GM19238 (cell line): ENCODE data around the gene RNF149.
"Not testable (repeated sequence)": the region's sequence is repeated elsewhere in the genome, so short reads cannot be mapped to it uniquely, and the experiment has no call there.

Experiments
- DNase-seq: peaks from one replicate; pipeline ENCODE4 v3.0.0; 2011; ENCODE audit warnings: low spot score; ENCODE audit not compliant: insufficient read length

The RNF149 gene

DNA sequence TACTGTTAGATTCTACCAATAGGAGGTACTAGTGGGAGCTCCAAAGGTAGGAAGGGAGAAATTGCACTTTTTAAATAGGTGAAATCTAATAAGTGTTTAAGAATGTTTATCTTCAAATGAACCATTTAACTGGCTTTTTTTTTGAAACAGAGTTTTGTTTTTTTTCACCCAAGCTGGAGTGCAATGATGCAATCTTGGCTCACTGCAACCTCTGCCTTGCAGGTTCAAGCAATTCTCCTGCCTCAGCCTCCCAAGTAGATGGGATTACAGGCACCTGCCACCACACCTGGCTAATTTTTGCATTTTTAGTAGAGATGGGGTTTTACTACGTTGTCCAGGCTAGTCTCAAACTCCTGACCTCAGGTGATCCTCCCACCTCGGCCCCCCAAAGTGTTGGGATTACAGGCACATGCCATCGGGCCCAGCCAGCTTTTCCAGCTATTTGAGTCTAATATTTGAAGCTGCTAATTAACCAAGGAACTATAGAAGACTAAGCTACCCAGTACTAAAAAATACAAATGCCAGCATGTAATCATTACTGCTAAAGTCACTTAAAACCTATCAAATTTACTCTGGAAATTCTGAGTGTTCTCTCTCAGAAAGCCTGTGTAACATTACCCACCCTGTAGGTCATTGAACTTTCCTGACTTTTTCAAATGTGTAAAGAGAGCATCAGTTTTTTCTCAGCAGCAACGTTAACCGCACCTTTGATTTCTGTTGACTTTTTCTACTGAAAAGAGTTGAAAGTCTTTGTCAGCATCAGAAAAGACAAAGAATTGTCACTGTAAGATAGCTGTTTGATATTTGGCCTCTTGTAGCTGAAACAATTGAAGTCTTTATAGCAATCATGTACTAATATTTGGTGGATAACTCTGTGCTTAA lies 24.6 kb upstream of the RNF149 start:
- no peak for DNase-seq

DNA sequence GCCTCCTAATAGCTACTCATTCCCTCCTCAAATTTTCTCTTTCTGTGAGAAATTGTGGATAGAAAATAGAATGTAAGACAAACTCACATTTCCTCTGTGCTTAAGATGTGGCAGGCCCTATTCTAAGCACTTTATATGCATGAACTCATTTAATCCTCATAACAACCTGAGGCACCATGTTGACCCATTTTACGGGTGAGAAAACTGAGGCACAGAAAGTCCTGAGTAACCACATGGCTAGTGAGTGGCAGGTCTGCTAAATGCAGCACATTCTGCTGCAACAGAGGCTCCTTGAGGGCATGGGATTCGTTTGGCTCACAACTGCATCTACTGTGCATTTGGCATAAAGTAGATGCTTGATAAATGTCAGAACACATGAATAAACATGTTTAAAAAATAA lies 22.7 kb upstream of the RNF149 start:
- no peak for DNase-seq

DNA sequence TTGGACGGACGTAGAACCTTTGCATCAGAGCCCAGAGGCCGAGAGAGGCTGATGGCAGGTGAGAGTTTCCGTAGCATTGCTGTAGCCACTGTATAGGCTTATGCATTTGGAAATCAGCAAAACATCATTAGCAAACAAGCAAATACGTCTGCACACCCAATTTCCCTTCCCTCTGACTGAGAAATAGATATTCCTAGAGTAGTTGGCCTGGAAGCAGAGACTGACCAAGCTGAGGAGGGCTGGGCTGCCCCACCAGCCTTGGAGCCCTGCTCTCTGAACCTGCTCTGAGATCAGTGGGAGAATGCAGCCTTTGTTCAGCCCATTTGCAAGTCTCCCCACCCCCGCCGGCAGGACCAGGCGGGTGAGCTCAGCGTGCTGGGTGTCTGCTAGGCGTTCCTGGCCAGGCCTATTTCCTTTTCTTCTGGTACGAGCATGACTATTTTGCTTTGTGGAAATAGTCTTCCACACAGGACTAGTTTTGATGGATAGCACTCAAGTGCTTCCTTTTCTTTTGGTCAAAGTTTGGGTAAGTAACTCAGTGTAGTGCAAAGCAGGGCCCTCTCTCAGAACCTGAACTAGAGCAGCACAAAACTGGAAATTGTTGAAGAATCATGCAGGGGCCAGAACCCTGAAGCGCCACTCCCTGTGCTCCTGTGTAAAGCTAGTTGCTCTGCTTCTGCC lies 21.9 kb upstream of the RNF149 start:
- DNase-seq, result no peak

DNA sequence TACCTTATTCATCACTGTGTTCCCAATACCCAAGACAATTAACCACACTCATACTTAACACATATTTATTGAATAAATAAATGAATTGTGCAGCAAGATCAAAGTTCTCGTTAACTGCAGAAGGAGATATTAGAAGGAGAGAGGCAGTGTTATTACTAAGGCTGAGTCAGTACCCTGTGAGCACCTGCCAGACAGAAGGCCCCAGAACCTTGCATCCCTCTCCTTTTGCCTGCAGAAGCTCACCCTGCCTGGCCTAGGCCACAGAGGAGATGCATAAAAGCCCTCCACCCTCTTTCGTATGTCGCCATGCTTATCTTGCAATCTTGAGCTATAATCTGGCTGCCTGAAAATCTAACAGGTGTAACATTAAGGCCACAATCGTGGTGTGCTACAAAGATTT lies 20.5 kb upstream of the RNF149 start:
- DNase-seq, result no peak

DNA sequence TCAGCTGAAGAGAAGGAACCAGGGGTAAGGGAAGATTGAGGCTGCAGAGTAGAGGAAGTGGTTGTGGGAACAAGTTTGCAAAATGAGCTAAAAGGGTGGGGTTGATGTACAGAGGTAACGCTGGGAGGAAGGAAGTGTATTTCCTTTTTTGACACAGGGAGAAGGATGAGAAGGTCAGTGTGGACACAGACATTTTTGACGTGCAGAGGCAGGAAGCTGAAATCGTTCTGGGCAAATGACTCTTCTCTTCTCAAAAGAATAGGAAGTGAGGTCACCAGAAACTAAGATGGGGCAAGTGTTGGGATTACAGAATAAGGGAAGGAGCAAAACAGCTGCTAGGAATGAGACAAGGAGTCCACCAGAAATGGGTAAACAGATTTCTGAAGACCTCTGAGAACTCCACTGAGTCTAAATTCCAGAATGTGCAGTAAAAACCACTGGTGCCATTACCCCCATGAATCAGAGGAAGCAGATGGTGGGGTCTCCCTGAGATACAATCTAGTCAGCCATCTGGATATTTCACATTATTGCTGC lies 20.0 kb upstream of the RNF149 start:
- no peak for DNase-seq

DNA sequence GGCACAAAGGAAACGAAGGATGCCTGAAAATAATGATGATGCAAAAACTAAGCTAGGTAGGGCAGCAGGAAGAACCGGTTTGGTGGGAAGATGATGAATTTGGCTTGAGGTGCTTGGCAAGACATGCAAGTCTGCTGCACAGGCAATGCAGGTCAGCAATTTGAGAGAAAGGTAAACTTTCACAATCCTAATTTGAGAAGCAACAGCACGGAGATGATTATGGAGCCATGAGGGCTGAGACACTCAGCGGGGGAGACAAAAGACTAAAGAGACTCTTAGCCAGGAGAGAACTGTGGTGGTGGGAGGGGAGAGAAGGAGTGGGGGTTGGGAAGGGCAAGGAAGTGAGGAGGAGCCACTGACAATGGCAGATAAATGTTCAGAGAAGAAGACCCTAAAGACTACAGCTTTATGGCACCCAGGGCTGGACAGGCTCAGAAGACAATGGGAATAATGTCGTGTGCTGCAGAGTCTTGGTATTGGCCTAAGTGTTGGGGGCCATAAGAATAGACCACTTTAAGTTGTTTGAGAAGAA lies 19.4 kb upstream of the RNF149 start:
- no peak for DNase-seq

DNA sequence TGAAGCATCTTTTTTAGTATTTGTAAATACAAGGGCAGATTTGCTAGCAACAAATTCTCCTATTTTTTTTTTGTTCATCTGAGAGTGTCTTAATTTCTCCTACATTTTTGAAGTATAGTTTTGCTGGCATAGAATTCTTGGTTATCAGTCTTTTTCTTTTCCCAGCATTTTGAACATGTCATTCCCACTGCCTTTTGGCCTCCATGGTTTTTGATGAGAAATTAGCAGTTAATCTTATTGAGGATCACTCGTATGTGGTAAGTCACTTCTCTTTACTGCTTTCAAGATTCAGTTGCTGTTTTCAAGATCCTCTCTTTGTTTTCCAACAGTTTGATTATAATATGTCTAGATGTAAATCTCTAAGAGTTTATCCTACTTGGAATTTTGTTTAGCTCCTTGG lies 16.9 kb upstream of the RNF149 start:
- DNase-seq, result no peak

DNA sequence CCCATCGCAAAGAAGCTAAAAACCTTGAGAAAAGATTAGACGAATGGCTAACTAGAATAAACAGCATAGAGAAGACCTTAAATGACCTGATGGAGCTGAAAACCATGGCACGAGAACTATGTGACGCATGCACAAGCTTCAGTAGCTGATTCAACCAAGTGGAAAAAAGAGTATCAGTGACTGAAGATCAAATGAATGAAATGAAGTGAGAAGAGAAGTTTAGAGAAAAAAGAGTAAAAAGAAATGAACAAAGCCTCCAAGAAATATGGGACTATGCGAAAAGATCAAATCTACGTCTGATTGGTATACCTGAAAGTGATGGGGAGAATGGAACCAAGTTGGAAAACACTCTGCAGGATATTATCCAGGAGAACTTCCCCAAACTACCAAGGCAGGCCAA lies 8.1 kb upstream of the RNF149 start:
- DNase-seq, result not testable (repeated sequence)

DNA sequence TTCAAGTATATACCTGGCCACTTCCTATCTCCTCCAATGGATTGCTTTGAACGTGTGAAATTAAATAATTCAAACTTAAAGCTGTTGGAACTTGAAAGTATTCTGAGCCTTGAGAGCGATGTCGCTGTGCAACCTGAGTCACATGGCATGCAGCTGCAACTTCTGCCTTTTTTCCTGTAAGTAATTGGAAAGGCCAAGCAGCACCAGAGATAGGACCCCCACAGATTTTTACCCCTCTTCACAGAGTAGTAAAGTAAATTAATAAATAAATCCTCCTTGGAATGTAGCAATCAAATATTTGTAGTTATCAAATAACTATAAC lies 3.2 kb upstream of the RNF149 start:
- DNase-seq, result no peak

DNA sequence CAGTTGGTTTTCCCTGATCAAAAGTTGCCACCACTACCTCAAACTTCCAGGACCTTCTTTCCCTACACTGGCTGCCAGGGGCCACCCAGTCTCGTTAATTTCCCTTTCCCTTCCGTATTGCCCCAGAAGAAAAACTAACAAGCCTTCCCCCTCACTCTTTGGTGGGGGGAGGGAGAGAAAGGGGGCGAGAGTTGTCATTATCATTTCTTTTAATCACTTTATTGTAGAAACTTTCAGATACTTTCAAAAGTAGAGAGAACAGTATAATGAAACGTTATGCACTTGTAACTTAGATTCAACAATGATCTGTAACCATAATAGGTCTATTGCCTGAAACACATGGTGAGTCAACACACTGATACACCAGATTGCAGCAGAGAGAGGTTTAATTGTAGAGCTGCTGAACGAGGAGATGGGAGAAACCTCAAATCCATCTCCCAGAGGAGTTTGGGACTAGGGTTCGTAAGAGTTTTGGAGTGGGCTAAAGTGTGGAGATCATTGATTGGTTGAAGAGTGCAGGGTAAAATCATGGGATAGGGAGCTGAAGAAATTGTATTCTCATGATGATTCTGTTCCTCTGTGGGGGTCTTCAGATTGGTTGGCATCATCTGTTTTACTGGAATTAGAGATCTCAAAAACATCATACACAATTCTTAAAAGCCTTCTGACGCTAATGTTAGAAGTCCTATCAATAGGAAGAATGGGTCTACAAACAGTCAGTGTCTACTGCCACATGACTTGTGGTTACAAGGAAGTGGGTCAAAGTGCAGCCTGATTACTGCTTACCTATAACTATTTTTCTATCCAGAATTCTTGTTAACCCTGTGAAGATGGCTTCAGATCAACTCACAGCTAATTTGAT lies 2.6 kb upstream of the RNF149 start:
- DNase-seq, result no peak

DNA sequence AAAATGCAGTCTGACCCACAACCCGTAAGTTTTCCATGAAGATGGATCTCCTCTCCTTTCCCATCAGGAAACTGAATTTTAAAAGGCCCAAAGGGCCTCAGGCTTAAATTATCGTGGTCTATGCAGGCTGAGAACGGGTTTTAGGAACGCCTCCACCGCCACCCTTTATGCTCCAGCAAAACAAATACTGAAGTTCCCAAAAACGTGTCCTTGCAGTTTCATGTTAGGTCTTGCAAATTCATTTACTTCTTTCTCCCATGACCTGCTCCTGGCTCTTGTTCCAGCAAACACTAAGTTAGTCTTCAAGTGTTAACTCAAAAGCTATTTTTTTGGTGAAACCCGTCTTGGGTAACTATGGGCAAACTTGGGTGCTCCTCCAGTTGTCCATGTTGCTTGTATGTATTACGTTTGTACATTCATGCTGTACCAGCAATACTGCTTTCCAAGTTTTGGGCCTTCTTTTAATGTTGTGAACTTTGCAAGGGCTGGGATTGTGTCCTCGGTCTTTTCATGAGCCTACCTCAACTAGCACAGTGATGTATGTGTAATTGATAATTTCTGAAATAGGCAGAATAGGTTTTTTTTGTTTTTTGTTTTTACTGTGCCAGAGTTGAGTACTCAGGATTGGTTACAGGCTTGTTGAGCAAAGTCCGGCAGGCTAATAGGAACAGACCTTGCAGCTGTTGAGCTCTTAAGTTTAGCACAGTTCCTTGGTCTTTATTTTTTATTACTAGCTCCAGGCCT lies 1.8 kb upstream of the RNF149 start:
- DNase-seq, result no peak

DNA sequence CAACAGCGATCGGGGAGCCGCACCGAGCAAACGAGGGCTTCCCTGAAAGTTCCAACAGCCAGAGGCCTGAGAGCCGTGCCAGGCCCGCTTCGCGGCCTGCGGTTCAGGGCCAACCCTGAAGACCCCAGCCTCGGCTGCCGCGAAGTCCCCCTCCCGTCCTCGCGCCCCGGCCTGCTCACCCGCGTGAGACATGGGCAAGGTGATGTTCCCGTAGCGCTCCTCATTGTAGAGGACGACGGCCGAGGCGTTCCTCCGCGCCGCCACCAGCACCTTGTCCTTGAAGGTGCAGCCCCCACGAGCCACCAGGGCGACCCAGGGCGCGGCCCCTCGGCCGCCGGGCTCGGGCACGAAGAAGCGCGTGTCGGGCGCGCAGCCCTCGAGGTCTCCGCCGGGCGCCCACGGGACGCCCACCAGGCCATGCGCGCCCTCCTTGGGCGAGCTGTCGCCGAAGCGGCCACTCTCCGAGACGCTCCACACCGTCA lies 510 bp downstream of the RNF149 start:
- DNase-seq, result no peak

DNA sequence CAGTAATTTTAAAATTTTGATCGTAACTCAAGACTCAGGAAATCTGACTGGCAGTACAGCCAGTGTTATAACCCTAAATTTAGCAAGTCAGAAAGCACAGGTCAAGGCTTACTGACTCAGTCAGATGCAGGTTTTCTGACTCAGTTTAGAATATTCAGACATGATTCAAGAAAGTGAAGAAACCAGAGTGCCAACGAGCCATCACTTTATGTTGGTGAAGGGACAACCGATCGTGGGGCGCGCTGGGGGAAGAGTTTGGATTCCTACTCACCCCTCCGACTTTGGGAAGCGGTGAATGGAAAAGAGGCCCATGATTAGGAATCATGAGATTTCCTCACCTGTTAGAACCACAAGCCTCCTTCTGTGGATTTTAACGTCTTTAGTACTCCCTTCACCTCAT lies 998 bp downstream of the RNF149 start:
- DNase-seq, result no peak

DNA sequence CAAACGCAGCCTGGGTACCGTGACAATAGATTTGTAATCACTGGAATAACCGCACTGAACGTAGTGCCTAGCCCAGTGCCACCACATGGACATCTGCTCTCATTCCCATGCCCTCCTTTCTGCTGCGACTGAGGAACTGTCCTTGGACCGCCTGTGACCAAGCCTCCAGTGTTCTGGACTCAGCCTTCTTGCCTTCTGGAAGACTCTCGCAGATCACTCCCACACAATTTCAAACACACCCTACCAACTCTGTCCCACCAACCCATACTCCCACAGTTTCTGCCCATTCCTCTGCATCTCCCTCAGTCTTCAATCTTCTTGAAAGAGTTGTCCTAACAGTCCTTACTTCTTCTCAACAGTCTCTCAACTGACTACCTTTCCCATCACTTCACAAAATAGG lies 2.1 kb downstream of the RNF149 start:
- no peak for DNase-seq

DNA sequence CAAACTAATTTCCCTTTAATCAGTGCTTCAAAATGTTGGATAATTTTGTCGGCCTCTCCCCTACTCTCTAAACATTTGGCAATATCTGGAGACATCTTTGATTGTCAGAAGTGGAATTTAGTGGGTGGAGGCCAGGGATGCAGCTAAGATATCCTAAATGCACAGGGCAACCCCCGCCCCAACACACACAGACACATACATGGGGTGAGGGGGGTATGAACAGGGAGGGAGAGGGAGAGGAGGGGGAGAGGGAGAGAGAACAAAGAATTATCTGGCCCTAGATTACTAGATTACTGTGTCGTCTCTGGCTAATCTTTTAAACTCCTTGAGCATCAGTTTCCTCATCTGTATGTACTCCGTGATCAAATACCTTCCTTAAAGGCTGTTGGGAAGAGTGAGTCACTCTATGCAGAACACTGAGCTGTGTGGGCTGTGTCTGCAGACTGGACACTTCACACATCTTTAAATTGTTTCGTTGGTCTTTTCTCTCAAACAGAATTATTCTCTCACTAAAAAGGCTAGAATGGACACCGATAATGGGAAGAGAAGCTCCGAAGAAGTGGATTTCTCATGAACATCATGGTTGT lies 2.9 kb downstream of the RNF149 start:
- DNase-seq, result no peak

DNA sequence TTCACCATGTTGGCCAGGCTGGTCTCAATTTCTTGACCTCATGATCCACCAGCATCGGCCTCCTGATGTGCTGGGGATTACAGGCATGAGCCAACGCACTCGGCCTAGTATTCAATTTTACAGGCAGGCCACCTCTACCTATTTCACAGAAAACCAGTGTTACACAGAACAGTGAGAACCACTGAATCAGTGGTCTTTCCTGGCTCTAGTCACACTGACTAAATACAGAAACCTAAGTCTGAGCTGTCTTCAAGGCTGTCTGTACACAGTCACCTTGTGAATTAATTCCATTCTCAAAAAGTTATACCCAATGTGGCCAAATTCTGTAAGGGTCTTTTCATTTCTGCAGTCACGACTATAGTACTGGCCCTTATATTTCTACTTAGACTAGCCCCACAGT lies 3.5 kb downstream of the RNF149 start:
- DNase-seq, result no peak

DNA sequence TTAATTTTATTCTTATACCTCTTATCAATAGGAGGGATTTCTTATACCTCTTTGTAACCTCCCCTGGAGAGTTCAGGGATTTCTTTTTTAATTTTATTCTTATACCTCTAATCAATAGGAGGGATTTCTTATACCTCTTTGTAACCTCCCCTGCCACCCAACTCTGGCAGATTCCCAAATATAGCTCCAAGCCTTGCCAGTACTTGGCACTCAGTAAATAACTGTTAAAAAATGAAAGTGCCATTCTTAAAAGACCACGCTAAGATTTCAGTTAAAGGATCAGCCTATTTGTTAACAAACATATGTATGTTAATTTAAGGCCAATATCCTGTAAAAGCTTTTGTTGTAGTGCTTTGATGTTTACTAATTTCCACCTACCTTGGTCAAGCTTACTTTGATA lies 4.8 kb downstream of the RNF149 start:
- DNase-seq, result no peak

DNA sequence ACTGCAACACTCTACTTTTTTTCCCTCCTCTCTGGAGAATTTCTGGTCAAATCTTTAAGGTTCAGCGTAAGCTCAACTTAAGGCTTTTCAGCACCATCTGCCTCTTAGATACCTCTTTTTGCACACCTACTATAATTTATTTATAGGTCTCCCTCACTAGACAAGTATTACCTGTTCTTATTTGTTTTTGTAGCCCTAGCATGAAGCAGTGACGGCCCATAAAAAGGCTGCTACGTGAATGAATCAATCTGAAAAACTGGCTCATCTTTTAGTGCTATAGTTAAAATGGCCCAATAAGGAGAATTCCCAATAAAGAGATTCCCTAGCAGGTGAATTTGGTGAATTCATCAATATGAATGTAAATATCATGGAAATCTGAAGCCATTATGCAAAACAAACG lies 6.5 kb downstream of the RNF149 start:
- no peak for DNase-seq

DNA sequence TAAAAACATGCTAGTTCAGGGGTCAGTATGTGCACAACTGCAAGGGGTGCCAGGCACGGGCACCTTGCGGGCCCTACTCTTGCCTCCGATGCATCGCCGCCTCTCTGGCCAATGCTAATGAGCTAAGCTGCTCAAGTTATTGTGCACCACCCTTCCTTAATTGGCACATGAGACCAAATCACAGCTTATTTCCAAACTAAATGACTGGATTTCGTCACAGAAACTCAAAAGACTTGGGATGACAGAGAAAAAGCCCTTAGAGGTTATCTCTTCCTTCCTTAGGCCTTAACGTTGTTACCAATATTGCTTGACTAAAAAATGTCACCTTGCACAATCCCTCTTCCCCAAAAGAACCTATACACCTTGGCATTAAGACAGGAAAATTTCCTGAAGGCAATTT lies 7.7 kb downstream of the RNF149 start:
- DNase-seq, result no peak

DNA sequence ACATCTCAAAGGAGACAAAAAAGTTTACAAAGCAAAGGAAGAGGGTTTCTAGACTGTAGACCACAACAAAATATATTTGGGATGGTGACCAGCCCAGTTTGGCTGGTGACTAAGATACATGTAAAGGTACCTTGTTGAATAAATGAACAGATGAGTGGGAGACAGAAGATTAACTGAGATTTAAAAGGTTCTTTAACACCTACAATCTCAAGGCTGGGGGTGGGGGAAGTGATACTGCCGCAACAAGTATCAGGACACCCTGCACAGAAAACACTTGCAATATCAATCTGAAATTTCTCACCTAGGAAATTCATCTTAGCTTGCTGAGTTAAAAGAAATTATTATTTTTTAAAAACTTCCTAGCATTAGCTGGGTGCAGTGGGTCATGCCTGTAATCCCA lies 8.3 kb downstream of the RNF149 start:
- DNase-seq, result no peak
